GM18505 (cell line): ENCODE results near the gene AFAP1.

Experiments used
- ATAC-seq: cut with Tn5 transposase; IDR thresholded peaks from one replicate; pipeline ENCODE4 v1.9.1; 2021; ENCODE audit not compliant: unreplicated experiment
- POLR2A ChIP-seq: IDR thresholded peaks from 4 replicates; pipeline ENCODE4 v1.6.1; 2011; ENCODE audit warnings: borderline replicate concordance; ENCODE audit not compliant: insufficient read depth, insufficient read length; ENCODE audit errors: extremely low read depth

Gene AFAP1

DNA sequence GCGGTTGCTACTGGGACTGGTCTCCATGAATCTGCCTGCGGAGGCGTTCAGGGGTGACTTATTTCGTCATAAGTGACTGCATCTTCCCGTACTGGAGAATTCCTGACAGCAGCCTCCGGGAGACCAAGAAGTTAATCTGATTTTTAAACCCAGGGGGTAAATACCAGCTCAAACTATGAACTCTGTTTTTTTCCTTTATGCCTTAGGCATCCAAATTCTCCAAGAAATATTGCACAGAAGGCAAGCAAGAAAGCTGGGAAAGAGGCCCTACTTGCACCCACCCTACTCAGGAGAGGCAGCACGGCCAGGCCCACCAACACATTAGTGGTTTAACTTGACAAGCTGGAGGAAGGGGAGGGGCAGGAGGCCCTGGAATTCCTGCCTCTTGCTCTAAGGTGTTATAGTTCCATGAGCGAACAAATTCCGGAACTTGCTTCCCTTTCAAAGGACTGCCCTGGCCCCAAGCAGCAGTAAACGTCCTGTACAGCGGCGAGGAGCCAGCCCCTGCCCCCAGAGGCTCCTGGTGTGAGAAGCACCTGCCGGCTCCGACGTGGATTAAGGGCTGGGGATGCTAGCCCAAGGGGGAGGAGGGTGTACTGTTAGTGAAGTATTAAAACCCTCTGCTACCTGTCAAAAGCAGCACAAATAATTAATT, 177.2 kb downstream of the AFAP1 start:
- no peak for ATAC-seq
- TF ChIP-seq POLR2A = no peak

- peak; percentile 82 for ATAC-seq
- TF ChIP-seq POLR2A = no peak
These were observed 177.9 kb downstream of the AFAP1 start for GRCh38 chr4:7761720-7762119.

DNA sequence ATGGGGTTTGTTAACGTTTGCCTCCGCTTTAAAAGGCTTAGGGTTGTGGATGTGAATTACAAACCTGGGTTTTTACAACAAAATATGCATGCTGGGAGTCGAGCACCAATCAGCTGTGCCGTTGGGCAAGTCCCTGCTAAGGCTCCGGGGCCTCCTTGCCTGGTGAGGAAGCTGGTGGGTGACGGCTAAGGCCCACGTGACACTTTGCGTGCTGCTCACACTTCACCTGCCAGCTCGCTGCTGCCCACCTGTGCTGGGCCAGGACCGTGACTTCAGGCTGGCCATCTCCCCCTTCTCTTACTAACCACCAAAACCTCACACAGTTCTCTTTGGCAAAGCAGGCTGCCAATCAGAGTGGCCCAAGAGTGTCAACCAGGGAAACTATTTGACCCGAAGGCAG, 178.3 kb downstream of the AFAP1 start:
- ATAC-seq = no peak

GRCh38 chr4:7760706-7761105, 179.0 kb downstream of the AFAP1 start:
- no peak for TF ChIP-seq POLR2A
- no peak for ATAC-seq

More for the DNA sequence above, 178.3 kb downstream of the AFAP1 start:
- no peak for TF ChIP-seq POLR2A

DNA sequence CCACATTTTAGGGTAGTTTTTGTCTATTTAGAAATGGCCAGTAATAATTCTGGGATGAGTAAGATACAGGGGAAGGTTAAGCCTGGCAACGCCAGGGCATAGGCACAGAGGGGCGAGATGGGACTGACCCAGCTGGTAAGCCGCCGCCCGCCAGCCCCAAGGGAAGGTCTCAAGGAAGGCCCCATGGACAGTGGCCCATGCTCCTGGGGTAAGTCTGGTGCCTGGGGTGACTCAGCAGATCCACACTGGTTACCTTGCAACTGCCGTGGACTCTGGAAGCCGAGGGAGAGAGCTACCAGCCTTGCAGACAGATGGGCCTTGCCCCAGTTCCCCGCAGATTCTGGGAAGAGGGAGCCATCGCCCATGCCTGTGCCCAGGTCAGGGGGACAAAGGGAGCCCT, 179.4 kb downstream of the AFAP1 start:
- ATAC-seq = no peak
- TF ChIP-seq POLR2A = no peak

GRCh38 chr4:7759635-7760034, 180.0 kb downstream of the AFAP1 start:
- ATAC-seq = no peak
- TF ChIP-seq POLR2A = no peak

DNA sequence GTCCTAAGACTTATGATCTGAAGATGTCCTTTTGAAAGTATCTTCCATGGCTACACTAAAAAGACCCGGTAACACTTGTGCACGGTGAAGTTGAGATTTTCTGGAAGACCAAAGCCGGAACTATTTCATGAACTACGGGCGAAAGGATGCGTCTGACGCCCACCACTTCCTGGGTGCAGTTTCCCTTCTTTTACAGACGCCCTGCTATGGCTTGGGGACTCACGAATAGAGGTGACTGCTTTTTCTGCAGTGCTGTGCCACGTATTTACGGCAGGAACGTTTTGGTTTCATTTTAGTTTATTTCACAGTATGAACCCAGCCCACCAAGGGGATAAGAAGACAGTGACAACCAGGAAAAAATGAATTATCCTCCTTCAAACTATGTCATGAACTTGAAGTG, 180.4 kb downstream of the AFAP1 start:
- TF ChIP-seq POLR2A = no peak
- no peak for ATAC-seq

DNA sequence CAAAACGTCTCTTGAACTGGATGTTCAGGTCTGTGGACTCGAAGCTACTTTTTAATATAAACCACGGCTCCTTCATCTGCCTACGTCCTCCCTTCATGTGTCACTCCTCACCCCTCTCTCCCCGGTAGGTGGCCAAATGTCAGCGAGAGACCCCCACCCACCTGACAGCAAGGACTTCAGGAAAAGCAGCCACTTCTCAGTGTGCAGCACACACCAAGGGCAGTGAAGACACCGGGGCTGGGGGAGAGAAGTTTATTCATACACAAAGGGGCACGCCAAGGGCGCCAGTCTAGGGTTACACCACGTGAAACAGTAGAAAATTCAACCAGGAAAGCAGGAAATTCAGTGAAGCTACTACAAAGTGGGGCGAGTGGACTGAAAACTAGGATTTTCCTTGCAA, 181.2 kb downstream of the AFAP1 start:
- TF ChIP-seq POLR2A = no peak
- no peak for ATAC-seq

DNA sequence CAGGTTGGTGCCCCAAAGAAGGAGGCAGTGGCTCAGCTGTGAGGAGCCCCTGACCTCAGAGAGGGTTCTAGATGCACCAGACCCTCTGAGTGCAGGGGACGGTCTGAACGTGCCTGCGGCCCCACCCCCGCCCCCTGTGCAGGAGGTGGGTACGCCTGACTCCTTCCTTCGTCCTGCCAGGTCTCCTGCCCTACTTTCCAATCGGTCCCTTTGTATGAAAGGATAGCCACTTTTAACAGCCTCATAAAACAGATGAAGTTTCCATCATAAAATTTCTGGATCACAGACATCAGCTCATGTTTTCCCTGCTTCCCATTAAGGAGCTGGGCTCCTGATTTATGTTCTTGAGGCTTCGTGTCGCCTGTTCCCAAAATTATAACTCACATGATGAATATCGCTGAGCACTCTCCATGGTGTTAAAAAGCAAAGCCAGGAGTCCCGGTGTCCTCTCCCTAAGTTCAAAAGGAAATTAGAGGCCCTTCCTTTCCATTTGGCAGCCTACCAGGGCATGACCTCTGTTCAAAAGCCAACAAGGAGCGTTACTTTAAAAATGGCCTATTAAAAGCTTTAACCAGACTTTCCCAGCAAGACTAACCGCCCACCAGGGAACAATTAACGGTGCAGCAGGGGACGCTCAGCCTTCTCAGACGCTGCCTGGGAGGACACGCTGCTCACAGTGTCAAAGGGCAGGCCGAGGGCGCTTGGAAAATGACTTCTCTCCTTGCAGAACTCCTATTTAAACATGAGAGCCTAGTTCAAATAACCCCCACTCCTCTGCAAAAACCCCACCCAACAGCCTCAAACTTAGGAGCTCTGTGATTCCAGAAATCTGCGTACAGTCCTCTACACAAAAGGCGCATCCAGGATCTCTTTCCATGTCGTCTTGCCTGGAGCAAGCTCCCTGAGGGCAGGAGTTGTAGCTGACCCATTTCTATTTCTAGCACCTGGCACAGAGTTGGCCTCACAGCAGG, 181.9 kb downstream of the AFAP1 start:
- no peak for ATAC-seq
- TF ChIP-seq POLR2A = no peak

DNA sequence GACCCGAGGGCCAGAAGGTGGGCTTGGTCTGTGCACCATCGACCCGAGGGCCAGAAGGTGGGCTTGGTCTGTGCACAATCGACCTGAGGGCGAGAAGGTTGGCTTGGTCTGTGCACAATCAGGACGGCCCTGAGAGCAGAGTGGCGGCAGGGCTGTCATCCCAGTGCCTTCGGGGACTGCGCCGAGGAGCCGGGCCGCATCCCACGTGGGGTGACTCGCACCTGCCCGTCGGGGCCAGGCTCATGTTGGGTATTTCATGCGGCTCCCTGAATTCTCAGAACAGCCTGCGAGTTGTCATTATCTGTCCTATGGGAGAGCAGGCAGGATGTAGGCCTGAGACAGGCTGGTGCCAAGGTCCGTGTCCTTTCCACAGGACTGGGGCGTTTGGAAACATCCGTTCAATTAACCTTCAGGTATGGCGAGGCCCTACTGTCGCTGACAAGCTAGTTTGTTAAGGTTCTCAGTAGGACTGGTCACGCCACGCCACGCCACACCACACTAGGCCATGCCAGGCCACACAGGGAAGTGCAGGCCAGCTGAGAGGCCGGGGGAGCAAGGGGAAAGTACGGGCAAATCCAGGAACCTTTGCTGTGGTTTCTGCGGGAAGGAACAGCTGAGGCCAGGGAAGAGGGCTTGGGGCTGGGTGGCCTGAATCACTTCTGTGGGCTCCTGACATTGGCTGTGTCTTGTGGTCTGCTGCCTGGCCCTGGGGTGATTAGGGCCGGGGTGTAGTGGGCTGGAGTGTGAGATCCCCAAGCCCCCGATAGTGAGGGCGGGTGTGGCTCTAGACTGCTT, 182.9 kb downstream of the AFAP1 start:
- TF ChIP-seq POLR2A = no peak
- no peak for ATAC-seq

DNA sequence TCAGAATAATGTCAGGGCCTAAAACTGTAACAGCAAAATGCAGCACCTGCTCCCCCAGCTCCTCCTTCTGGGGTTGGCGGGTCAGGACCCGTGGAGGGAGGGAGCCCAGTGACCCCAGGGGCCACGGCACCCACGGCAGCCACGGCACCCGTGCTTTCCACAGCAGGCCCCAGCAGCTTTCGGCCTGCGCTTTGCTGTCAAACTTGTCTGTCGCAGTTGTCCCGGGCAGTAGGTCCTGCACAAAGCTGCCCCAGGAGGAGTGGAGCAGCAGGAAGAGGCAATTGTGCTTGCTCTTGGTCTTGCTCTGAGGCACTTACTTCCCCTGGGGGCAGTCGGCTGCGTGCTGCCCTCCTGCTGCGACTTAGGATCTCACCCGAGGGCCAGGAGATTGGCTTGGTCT, 183.6 kb downstream of the AFAP1 start:
- ATAC-seq = no peak
- TF ChIP-seq POLR2A = no peak

- no peak for ATAC-seq
- no peak for TF ChIP-seq POLR2A
These were observed 184.1 kb downstream of the AFAP1 start for GRCh38 chr4:7755561-7755960.

DNA sequence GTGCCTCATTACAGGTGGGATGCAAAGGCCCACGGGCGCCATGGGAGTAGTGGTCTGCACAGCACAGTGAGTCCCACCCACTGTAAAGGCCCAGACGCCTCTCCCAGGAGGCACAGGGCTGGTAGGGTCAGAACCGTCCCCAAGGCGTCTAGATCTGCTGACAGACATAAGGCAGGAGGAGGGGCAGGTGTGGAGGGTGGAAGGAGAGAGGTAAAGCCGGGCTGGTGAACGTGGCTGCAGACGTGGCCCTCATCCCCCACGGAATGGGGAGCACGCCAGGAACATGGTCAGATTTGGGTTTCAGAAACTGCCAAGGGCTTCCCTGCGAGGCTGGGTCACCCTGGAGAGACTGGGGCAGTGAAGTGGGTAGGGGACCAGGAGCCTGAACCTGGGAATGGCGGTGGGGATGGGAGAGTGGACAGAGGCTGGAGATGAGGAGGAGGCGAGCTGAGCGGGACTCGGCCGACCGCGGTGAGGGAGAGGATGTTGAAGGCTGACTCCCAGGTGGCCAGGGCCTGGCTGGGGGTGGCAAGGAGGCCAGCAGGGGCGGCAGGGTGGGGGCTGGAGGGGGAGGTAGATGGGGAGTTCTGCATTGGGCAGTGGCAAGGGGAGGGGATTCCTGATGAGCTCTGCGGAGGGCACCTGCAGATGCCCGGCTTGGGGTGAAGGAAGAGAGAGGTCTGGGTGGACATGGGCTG, 184.9 kb downstream of the AFAP1 start:
- ATAC-seq = no peak

More for the DNA sequence above, 184.9 kb downstream of the AFAP1 start:
- no peak for TF ChIP-seq POLR2A
